ENCODE measurements around the gene PHEX.

PHEX gene

DNA sequence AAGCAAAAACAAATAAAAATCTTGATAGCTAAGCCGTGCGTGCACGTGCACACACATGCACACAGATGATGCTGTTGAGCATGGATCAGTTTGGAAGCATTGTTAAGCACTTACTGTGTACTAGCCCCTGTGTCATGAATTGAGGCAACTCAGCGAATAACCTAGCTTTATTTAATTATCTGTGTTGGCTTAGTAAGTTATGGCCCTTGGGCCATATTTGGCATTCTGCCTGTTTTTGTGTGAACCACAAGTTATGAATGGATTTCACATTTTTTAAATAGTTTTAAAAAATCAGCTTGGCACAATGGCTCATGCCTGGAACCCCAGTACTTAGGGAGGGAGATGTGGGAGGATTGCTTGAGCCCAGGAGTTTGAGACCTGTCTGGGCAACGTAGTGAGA, 126.9 kb downstream of the PHEX start:
- DNase-seq, result no peak

DNA sequence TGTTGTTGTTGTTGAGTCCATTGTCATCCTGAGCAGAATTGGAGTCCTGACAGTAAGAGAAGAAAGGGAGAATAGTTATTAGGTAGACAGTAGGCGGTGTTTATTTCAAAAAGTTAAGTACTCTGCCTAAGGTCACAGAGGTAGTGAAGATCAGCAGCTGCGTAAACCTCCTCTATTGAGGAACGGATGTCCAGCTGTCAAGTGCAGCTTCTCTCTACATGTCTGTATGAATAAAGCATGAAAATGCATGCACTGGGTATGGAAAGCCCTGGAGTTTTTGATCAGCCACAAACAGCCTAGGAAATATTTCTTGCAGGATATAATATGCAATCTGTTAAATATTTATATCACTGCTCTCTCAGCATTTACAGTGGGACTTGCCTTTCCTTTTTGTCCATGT, 131.2 kb downstream of the PHEX start:
- no peak for DNase-seq

DNA sequence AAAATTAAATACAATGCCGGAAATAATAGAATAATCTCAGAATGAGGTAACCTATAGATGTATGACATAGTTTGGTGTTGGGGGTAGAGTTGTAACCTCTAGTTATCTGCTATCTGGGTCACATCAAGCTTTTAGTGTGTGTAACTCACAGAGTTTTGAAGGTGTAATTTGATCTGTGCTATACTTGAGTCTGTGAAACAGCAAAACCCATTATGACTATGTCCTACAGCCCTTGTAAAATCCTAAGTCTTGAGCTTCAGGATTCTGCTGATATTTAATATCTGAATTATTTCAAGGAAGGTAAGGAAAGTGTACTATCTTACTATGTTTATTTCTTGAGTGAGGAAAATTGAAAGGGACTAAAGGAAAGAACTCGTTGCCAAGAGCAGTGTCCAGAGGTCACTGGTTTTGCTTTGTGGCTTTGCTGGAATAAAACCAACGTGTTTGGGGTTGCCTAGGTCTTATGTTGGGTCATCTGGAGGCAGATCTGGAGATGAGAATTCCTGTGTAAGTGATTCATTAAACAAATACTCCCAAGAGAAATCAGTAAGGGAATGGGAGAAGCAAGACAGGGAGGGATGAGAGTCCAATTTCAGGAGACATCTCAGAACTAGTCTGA, 132.8 kb downstream of the PHEX start:
- no peak for DNase-seq

DNA sequence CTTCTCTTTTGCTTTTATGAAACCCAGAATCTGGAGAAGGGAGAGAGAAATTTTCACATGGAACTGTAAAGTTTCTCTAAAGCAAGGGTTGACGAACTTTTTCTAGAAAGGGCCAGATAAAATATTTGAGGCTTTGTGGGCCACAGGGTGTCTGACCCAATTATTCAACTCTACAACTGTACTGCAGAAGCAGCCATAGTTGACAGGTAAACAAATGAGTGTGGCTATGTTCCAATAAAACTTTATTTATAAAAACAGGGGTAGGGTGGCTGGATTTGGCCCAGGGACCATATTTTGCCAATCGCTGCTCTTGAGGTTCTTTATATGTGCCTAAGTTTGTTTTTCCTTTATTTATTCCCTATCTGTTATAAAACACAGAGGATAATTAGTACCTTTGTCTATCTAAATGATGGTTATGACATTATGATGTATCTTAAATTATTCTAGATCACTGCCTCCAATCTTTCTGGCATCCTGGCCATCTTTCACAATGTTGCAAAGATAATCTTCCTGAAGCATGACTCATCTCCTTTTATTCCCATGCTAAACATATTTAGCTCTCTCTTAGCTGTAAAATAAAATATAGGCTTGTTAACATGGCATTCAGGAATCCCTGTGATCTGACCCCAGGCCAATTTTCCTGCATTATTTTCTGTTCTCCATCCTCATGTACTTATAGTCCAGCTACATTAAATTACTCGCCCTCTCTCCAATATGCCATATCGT, 133.8 kb downstream of the PHEX start:
- no peak for DNase-seq

DNA sequence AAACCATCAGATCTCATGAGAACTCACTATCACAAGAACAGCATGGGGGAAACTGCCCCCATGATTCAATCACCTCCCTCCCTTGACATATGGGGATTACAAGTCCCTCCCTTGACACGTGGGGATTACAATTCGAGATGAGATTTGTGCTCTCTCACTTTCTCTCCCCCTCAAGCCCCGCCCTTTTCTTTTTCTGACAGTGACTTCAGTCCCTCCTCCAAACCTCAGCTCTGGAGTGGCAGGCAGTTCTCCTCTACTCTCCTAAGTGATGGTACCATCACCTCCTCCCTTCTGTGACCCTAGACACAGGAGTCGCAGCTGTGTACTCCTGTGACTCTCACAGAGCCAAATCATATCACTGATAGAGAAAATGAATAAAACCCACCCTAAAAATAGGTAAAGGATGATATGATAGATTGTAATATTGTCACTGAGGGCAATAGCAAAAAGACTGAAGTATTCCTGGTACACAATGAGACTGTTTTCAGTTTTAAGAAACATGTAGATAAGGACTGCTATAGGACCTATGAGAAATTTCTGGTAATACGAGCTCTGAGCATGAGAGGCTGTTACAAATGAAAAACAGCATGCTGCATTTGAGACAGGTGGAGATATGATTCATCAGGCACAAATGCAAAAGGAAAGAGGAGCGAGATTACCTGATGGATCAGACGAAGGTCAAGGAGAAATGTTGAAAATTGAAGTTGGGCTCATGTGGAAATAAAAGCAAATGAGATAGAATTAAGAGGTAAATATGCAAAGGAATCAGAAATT, 139.3 kb downstream of the PHEX start:
- DNase-seq, result no peak

DNA sequence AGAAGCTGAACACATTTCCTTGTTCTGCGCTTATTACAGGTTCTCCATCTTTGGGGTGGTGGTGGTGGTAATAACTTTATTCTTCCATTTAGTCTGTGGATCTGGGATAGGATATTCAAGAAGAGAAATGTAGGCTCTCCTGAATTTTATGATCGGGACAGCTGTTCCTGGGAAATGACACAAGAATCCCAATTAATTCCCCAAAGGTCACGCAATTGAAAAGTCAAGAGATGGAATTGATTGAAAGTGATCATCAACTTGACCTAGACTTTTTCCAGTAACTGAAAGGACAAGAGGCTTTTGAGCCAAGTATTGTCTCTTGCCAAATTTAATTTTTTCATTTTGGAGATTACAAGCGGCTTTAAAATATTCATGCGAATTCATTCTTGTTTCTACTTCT, 141.8 kb downstream of the PHEX start:
- DNase-seq, result no peak

DNA sequence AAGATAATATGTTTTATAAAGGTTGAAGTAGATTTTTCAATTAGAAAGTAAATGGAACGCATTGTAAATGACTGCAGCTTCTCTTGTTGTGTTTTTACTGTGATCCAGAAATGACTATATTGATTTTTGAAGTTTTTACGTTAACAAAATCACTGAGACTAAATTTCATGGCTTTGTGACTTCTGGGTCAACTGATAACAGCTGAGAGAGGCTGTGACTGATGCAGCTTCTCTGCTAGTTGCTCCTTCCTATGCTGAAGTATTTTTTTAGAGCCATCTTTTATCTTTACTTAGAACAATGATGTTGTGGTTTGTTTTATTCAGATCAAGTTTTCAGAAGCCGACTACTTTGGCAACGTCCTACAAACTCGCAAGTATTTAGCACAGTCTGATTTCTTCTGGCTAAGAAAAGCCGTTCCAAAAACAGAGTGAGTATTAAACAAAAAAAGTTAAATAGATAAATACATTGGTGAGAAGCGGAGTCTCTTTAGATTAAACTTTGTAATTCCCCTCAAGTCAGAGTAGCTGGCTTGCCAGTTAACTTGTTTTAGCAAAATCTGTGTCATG, 145.9 kb downstream of the PHEX start:
- DNase-seq, result no peak

DNA sequence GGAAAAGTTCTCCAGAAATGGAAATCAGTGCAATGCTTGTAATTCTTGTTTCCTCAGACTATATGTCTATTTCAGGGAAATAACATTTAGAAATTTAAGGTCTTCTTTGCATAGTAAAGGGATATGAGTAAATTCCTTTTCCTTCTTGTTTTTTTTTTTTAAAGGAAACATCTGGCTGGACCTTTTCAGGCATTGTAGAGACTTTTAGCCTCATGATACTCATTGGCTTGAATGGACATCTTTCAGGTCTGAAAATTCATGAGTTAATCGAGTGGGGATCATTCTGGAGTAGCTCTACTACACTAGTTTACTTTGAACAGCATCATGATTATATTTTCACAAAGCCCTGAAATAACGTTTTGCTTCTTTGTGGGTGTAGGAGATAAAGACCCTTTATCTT, 152.0 kb downstream of the PHEX start:
- no peak for DNase-seq

DNA sequence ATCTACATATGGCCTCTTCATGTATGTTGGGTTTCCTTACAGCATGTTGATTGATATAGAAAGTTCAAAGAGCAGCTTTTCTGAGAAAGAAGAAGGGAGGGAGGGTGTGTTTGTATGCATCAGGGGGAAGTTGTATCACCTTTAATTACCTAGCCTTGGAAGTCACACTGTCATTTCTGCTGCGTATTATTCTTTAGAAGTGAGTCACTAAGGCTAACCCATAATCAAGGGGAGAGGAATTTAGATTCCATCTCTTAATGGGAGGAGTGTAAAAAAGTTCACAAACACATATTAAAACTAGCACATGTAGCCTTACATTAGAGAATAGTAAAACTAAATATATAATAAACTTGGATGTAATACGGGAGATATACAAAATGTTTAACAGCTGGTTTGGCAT, 154.0 kb downstream of the PHEX start:
- no peak for DNase-seq

DNA sequence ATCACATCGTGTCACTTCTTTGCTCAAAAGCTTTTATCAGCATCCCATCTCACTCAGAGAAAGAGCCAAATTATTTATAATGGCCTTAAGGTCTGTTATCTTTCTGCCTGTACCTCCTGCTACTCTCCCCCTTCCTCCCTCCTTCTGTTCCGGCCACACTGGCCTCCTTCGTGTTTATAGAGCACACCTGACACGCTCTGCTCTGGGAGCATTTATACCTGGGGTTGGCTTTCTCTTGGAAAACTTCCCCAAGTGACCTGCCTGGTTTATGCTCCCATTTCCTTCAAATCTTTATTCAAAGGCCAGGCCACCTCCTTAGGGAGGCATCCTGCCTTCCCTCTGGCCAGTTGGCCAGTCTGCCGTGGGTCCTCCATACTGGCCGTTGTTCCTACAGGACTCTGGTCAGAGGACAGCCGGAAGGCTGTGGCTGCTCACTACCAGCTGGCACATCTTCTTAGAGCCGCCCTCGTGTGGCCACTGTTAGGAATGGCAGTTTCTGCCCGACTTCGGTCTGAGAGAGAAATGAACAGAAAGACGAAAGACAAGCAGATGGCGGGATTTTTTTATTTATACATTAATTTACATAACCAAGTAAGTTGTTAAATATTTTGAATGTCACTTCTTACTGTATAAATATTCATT, 160.4 kb downstream of the PHEX start:
- peak; percentile 32 for DNase-seq

DNA sequence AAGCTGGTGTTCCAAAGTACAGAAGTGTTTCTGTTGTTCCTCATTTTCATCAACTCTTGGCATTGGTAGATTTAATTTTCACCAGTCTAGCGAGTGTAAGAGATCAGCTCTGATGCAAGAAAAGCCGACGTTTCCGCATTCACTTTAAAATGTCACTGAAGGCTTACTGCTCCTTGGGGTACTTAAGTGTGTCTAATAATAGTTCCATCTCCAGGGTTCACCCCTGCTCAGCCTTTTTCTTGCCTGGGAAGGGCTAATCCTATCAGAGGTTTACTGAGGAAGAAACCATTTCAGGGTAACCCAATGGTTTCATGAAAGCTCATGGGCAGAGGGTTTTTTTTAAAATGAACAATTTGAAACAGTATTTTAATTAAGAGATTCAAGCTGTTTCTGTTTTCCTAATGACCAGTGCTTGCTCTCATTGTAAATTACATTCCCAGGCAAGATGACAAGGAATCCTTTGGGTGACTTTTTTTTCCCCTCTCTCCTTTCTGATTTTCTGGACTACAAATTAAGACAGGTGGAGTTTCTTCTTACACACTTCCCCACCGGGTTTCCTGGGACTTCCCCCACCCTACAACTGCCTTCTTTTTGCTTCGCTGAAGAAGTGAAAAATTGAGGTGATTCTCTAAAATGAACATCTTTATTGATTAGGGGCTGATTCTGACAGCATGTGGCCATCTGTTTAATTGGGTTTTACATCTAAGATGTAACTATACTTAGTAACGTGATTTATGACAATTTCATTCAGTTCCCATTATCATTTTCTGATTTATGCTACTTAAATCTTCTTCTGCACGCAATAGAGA, 161.9 kb downstream of the PHEX start:
- DNase-seq, result no peak

DNA sequence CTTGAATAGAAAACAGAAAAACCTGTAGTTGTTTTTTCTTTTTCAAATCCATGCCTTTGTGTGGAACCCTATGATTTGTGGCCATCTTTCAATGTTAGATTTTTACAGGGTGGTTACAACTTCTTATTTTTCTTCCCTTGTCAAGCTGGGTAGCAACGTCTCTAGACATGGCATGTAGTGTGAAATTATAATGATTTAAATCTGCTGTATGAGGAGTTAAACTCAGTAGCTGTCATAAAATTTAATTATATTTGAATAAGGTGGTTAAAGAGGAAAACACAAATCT, 162.5 kb downstream of the PHEX start:
- no peak for DNase-seq

DNA sequence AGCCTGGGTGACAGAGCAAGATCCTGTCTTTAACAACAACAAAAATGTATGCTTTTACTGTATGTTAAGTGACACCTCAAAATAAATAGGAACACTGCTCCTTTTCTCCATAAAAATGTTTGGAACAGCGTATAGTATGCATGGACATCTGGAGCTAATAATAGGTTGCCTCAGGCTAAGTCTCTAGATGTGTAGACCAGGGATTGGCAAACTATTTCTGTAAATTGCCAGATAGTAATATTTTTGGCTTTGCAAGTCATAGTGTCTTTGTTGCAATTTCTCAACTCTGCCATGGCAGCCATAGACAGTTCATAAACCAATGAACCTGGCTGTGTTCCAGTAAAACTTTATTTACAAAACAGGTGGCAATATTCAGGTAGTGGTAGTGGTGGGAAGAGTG, 164.0 kb downstream of the PHEX start:
- no peak for DNase-seq

DNA sequence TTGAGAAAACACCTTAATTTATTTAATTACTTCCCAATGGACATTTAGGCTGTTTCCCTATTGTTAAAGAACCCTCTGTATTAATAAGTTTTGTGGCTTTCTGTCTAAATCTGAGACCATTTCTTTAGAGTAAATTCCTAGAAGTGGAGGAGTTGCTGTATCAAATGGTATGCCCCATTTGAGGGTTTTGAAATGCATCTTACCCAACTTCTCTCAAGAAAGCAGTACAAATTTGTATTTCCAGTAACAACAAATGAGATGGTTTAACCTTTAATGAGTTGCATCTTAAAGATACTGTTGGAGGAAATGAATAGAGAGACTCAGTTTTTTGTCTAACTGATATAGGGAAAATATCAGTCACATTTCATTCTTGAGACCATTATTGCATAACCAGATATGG, 170.1 kb downstream of the PHEX start:
- no peak for DNase-seq

DNA sequence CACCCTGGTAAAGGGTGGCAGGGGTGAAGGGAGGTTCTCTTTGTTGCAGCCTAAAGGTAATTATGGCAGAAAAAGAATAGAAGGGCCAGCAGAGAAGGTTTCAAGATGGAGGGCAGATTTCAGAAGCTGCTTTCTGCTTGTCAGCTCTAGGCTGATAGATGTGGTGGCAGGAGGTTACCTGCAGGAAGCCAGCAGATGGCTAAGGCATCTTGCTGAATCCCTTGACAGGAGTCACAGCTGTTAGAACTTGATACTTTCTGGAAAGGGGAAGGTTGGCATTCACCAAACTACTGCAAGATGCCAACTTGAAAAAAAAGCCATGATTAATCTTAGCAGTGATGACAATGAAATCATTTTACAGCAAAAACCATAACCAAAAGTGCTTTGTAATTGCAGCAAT, 171.1 kb downstream of the PHEX start:
- no peak for DNase-seq

DNA sequence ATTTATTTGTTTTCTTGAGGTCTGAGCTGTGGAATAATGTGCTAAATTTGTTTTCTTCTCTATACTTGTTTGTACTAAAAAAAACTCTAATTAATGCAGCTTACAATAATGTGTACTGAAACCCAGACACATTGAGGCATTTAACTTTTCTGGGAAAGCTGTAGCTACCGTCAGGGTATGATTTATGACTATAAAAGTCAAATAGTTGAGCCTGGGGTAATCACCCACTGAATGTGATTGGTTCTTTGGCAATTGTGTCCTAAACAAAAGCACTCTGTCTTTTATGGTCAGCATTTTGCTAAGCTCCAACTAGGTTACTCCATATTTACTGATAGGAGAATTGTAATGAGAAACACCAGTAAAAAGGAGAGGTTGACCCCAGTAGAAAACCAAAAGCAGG, 174.7 kb downstream of the PHEX start:
- no peak for DNase-seq

DNA sequence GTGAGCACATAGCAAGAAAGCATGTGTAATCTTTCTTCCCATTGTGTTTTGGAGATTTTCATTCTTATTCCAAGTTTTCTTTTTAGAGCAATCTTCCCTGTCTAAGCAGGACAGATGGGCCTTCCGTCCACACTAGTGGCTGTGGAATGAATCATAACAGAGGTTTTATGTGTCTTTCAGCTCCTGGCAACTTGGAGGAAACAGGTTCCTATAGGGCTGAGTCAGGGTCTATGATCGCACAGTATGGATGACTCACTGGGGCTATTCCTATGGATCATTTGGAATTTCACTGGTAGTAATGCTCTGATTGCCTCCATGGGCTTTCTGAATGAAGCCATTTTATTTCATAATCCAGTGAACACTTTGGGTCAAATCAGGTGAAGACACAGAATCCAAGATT, 188.8 kb downstream of the PHEX start:
- no peak for DNase-seq

DNA sequence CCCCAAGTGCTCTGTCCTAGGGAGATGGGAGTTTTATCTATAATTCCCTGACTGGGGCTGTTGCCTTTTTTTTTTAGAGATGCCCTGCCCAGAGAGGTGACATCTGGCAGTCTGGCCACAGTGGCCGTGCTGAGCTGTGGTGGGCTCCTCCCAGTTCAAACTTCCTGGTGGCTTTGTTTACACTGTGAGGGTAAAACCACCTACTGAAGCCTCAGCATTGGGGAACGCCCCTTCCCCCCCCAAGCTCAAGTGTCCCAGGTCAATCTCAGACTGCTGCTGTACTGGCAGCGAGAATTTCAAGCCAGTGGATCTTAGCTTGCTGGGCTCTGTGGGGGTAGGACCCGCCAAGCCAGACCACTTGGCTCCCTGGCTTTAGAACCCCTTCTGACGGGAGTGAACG, 202.3 kb downstream of the PHEX start:
- DNase-seq, result no peak

DNA sequence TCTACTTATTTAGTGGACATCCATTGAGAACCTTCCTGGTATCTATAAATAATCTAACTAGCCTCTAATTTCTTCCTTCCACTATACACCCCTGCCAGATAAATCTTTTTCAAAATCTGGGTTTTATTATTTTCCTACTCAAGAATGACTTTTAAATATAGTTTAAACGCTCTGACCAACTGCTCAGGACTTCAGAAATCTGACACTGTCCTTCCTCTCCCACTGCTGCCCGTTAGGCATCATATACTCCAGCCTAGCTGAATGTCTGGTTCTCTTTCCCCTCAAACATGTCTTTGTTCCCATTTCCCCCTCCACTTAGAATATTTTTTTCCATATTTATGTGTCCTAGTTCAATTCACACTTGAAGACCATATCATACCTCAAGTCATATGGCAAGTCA, 205.4 kb downstream of the PHEX start:
- DNase-seq, result no peak

DNA sequence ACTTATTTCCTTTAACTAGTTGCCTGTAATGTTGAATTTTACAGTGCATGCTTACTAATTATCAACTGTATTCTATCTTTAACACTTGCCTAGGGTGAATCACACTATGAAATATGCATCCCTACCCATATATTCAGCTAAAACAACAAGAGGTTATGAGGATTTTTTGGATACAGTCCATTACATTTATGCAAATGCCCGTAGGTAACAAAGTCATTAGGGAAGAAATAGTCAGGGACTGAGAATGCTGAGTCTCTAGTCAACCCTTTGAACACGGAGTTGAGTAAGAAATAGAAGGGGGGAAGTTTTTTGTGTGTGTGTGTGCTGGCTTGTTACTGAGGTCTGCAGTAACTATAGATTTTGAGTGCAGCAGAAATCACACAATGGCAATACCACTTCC, 214.5 kb downstream of the PHEX start:
- DNase-seq, result no peak

DNA sequence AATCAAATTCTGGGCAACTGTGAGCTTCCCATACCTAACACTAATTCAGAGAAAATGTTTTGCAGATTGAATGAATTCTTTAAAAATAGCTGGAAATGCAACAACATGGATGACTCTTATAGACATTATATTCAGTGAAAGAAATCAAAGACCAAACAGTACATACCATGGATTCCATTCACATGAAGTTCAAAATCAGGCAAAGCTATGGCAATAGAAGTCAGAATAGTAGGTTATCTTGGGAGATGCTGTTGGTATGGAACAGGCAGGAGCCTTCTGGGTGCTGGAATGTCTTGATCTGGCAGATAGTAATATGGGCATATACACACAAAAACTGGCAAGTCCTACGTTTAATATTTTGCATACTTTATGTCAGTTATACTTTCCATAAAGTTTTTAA, 215.0 kb downstream of the PHEX start:
- DNase-seq, result no peak

DNA sequence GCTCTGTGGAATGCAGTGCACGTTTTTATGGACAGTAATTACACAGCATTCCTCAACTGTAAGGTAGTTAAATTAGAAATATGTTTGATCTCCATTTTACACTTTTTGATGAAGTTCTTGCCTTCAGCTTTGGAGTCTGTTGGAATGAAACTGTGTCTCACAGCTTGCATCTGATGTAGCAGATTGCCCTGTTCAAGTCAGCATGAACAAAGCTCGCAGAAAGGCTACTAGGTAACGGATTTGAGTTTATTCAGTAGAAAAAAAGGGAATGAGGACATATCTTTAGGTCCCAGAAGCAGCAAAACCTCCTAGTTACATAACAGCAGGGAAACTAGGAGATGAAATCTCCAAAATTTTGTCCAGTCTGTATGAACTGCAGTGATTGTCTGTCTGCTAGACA, 216.3 kb downstream of the PHEX start:
- no peak for DNase-seq

DNA sequence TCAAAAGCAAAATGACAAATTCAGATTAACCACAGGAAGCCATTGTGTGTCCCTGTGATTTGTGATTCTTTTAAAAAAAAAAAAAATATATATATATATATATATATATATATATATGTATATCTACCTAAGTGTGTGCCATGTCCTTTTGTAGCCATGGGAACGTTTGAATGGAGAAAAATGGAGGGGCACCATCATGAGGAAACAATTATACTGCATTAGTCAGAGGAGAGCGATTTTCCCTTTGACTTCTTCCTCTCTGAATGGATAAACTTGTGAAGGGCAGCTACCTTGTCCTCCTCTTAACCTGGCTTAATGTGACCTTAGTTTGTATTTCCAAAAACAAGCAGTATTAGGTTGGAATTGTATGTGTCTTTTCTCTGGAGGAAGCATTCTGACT, 217.2 kb downstream of the PHEX start:
- DNase-seq, result no peak
